Pons (tissue), 1 donor: ENCODE data around the gene NCSTN.
"Not testable (repeated sequence)": the region's sequence is repeated elsewhere in the genome, so short reads cannot be mapped to it uniquely, and the experiment has no call there.

Source experiments
- DNase-seq: peaks from one replicate; pipeline ENCODE4 v3.0.0-alpha.2; 2016; ENCODE audit warnings: low spot score

The NCSTN gene

DNA sequence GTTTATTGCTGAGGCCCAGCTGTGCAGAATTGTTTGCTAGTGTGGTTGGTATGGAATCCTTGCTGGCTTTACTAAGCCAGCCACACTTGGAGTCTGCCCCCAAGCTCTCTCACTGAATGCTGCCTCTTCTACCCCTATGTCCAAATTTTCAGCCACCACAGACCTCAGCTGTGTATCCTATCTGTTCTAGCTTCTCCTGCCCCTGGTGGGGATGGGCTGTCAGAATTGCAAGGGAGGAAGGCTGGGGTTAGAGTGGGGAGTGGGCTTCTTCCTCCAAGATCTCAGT is 28.1 kb downstream of the NCSTN start:
- DNase-seq, result no peak

DNA sequence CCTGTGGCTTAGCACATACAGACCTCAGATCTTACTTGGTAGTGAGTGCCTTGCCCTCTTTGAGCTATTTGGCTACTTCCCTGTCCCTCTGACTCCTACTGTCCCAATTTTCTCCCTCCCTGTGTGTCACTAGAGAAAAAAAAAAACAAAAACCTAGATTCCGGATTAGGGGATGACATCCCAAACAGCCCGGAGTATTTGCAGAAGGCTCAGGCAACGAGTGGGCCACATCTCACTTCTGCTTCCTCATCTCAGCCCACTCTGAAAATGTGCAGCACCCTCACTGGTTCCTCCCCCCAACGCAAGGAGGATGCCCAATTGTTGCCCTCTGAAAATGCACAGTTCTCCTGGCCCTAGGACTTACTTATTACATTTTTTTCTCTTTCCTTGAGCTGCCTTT is 28.6 kb downstream of the NCSTN start:
- peak; percentile 18 for DNase-seq

DNA sequence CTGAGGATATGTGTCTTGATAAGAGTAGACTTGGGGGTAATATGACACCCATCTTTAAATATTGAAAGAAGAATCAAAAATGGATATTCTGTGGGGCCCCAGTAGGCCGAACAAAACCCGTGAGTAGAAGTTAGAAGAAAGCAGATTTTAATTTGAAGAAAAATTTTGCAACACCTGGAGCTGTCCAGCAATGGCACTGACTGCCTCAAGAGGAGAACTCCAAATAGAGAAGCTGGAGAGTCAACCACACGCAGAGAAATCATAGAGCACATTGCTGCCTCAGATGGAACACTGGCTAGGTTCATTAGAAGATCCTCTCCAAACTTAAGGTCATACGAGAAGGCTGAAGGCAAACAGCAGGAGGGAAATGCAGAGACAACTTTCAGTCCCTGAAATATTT is 30.5 kb downstream of the NCSTN start:
- DNase-seq, result no peak

DNA sequence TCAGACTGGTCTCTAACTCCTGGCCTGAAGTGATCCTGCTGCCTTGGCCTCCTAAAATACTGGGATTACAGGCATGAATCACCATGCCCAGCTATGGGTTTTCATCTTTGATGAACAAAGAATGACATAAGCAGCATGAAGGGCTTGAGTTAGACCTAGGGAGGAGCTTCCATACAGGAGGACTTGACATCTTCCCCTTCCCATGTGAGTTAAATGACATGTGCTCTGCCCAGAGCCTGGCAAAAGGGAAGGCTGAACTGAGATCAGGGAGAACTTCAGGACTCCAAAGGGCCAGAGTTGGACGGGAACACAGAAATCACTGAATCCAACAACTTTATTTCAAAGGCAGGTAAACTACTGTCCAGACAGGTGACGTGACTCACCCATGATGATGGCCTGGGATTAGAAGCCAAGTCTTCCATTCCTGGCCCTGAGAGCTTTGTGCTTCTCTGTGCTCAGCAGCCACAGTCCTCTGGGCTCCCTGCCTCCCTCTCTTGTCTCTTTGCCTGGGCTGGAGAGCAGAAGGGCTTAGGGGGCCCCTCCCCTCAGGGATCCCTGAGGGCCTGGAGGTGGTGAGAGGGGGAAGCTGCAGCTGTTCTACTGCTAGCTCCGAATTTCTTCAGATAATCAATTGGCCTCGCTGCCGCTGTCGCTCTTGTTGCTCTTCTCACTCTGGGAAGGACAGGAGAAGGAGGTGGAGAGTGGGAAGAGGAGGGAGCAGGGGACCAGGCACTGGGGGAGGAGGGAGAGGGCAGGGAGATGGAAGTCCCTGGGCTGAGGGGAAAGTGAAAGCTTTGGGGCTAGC is 31.3 kb downstream of the NCSTN start:
- peak; percentile 26 for DNase-seq

DNA sequence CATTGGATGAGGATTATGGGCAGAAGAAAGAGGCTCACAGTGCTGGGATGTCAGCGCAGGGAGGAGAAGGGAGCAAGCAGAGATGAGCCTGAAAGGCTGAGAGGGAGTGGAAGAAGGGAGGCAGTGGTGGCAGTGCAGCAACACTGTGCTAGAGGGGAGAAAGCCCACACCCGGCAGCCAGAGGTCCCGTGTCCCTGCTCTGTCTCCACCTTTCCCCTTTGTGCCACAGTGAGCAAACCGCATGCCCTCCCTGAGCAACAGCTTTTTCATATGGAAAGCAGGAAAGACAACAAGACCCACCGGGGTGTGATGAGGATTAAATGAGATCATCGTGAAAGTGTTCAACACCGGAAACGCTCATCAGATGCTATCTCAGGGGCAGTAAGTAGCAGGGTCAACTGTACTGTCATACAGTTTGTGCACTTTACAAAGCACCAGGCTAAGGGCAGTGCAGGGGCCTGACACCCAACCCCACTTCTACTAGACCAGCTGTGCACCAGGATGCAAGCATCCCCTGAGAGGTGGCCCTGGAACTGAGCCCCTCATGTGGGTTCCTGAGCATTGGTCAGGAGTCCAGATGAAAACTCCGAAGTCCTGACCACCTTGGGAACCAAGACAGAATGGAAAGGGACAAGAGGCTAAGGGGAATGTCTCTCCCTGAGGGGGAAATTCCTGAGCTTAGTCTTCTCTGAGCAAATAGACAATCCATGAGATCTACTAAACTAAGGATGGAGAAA is 32.8 kb downstream of the NCSTN start:
- DNase-seq, result no peak

DNA sequence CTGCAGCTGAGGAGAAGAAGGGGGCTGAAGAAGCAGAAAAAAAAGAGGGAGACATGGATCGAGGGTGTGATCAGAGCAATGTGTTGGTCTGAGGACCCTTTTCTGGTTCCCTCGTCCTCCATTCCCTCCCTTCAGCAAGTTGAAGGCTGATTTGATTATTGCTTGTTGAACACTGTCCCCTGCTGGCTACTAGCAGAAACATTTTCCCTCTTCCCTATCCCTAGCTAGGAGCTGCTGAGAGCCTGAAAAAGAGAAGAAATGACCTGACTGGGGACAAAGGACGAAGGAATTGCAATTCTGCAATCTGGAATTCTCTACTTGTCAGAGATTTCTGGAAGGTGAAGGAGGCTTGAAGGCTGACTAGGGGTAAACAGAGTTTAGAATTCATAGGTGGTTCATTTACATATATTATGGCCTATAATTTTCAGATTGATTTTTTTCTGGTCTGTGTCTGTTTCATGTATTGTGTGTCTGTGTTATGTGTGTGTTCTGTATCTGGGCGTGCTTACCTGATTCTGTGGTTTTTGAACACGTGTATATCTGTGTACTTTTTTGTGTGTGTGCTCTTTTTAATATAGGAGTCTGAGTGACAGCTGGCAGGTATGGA is 33.4 kb downstream of the NCSTN start:
- peak; percentile 94 for DNase-seq

DNA sequence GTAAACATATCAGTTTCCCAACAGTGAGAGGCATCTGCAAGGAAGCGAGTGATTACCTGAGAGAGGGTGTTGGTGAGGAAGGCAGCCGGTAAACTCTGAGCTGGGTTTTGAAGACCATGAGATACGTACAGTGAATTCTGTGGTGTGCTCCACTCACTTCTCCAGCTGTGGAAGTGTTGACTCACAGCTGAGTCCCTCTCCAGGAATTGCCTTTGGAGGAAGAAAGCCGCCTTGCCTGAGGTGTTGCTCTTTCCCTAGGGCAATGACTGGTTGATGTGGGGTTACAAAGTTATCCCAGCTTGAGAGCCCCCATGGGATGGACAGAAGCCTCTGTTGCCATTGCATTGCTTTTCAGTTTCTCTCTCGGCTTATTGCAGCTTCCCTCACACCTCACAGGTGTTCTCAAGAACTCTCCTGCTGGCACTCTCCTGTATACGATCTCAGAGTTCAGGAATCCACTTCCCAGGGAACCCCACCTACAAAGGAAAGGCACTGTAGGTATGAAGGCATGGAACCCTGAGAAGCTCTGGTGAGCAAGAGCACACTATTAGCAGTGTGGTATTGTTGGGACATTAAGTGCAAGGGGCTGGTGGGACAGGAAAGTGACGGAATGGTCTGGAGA is 34.5 kb downstream of the NCSTN start:
- no peak for DNase-seq

DNA sequence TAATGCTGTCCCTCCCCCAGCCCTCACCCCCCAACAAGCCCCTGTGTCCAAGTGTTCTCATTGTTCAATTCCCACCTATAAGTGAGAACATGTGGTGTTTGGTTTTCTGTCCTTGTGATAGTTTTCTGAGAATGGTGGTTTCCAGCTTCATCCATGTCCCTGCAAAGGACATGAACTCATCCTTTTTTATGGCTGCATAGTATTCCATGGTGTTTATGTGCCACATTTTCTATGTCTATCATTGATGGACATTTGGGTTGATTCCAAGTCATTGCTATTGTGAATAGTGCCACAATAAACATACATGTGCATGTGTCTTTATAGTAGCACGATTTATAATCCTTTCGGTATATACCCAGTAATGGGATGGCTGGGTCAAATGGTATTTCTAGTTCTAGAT is 41.6 kb downstream of the NCSTN start:
- DNase-seq, result not testable (repeated sequence)

DNA sequence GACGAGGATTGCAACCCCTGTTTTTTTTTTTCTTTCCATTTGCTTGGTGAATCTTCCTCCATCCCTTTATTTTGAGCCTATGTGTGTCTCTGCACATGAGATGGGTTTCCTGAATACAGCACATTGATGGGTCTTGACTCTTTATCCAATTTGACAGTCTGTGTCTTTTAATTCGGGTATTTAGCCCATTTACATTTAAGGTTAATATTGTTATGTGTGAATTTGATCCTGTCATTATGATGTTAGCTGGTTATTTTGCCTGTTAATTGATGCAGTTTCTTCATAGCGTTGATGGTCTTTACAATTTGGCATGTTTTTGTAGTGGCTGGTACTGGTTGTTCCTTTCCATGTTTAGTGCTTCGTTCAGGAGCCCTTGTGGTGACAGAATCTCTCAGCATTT is 45.2 kb downstream of the NCSTN start:
- not testable (repeated sequence) for DNase-seq

DNA sequence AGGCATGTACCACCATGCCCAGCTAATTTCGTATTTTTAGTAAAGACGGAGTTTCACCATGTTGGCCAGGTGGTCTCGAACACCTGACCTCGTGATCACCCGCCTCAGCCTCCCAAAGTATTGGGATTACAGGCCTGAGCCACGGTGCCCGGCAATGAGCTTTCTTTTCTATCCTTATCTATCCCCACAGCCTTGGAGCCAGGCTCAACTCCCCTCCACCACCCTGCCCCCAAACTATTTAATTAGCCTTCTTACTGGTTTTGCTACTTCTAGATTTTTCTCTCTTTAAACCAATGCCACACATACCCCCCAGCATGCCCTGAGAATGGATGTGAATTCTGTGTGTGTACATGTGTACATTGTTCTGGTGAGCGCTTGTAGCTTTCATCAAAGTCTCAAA is 51.5 kb downstream of the NCSTN start:
- DNase-seq, result no peak

DNA sequence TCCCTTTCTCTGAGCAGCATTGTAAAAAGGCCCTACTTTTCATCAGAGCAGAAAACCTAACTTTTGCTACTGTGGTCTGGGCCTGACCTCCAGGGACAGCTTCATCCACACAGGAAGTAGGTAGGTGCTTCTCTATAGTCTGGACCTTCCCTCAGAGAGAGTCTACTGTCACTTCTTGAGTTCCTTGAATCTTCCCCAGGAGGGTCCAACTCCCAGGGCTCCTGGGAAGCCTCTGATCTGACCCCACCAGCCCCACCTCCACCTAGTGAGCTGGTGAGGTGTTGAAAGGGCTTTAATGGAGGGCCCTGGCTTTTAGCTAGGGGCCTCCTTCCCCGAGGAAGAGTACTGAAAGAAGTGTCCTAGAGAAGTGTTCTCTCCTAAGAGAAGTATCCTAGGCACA is 54.5 kb downstream of the NCSTN start:
- DNase-seq, result no peak

DNA sequence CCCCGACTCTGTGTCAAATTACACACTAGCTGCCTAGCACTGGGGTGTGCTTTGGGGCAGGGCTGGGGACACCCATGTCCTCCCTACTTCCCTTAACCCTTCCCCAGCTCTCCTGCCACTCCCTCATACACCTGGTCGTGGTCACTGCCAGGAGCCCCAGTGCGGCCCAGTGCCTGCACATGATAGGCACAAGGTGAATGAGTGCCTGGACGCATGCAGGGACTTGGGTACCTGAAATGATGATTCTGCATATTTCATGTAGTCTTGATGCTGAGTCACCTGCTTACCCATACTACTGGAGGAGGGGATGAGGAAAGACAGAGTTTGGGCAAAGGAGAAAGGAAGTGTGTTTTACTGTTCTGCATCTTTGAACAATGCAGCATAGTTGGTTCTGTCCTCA is 55.6 kb downstream of the NCSTN start:
- no peak for DNase-seq

DNA sequence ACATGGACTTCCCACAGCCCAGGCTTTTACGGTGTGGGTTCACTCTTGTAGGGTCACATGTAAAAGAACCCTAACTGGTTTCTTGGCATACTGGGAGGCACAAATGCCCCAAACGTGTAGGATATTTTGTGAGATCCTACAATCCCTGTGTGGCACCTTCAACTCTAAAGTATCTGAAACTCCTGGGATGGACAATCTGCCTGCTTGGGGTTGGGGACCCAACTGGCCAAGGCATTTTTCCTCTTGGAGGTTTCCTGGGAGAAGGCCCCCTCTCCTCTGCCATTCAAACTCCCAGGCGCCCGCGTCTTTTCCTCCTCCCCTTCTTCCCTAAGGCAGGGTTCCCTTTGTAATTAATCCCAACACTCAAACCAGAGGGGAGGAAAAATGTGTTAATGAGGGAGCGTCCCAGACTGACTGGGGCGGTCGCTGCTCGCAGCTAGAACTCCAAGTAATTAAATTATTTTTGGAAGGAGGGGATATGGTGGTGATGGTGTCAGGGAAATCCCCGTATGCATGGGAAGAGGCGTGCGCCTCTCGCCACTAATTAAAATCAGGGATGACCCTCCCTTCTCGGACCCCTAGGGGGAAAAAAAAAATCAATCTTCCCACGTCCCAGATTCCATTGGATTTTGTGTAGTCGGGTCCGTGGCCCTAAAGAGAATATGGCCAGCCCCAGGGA is 56.5 kb downstream of the NCSTN start:
- DNase-seq, result no peak

DNA sequence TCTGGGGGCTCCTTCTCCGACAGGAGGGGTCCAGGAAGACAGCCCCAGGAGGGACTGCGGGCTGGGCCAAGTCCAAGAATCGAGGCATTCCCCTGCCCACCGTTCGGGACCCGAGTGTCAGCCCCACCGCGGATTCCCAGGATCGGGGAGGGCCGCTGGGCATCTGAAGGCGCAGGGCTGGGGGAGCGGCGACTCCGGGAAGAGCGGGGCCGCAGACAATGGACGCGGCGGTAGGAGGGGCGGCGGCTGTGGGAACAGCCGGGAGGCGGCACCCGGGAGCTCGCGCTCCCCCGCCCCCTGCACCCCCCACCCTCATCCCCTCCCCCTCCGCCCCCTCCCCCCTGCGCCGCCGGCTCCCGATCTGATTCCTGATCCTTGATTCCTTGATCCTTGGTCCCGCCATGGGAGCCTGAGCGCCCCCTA is 57.1 kb downstream of the NCSTN start, which contains the start of gene VANGL2:
Gene VANGL2, plus strand, starts transcription at position 342 of the 423 bp plus-strand sequence. CDS start 15,274 bp downstream, outside the sequence.
- DNase-seq, result peak; percentile 45

DNA sequence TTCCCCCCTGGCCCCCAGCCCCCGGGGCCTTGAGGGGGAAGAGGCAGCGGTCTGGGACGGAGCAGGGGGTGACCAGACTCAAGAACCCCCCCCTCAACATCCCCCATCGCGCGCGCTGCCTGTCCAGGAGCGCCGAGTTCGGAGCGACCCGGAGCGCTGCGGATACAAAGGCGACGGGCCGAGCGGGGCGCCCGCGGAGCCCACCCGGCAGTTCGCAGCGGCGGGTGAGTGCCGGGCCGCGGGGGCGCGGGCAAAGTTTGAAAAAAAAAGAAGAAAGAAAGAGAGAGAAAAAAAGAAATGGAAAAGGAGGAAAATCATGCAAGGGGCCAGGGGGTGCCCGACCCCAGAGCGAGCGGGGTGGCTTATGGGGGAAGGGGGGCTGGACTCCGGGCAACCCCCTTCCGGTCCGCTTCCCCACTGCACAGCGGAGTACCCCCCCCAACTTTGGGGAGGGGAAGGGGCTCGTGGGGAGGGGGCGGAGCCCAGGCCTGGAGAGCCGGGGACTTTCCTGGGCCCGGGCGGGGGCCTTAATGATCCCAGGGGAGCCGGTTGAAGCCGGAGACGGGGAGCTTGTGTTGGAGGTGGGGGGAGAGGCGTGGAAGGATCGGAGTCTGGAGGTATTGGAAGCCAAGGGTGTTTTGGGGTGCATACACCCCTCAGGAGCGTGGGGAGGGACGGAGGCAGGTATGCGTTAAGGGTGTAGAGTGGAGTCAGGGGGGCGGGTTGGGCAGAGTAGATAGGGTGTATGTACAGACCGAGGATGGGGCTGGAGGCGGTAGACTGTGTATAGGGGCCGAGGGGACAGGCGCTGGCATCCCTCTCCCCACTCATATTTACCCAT is 57.7 kb downstream of the NCSTN start:
- DNase-seq, result no peak

DNA sequence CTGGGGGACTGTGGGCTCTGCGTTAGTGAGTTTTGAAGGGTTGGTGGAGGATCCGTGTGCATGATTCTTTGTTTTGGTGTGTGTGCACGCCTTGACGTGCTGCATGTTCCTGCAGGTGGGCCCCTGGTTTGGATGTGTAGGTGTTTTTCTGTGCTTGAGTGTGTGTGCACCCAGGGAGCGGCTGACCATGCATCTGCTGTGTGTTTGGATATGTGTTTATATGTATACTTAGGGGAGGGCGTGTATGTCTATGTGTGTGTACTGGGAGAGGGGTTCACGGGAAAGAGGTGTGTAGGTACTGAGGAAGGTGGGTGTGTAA is 58.3 kb downstream of the NCSTN start:
- no peak for DNase-seq

DNA sequence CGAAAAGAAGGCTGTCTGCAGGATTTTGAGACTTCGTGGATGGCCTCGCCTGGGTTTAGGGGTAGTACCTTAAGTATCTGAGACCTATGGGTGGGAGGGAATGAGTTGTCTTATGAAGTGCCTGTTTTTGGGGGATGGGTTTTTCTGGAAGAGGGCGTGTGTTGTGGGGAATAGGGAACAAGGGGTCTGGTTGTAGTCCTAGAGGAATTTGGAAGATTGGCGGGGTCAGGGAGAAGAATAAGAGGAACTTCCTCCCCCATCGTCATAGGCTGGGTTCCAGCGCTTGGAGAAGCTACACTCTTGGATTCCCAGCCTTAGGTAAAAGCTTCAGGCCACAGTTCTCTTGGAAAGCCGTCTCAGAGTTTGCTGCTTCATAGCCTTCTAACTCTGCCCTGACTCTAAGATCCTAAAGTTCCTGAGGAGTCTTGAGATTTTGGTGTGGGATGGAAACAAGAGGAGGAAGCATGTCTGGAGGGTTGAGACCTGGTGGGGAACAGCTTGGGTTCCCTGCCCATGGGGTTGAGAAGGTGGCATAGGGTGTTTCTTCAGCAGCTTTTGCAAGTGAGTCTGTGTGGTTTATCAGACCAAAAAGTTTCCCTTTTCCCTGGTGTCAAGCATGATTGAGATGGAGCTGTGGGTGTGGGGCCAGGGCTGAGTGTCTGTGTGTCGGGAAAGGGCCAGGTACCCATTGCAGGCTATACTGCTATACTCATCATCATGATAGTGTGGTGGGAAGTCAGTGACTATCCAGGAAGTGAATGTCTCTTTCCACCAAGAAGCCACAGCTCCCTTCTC is 59.0 kb downstream of the NCSTN start:
- no peak for DNase-seq

DNA sequence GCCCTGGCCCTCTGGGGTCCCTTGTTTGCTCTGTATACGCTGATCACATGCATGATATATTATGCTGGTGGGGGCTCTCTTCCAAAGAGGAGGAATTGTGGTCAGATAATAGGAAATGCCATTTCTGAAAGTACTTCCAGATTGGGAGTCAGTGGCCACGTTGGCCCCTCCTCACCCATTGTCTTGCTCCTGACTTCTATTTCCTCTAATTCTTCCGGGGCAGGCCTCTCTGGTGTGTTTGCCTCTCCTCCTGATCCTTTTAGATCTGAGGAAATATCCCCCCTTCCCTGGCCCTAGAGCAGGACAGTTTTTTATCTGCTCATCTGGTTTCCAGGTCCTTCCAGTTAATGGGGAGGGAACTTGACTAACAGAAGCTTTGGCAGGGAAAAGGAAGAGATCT is 60.1 kb downstream of the NCSTN start:
- no peak for DNase-seq

DNA sequence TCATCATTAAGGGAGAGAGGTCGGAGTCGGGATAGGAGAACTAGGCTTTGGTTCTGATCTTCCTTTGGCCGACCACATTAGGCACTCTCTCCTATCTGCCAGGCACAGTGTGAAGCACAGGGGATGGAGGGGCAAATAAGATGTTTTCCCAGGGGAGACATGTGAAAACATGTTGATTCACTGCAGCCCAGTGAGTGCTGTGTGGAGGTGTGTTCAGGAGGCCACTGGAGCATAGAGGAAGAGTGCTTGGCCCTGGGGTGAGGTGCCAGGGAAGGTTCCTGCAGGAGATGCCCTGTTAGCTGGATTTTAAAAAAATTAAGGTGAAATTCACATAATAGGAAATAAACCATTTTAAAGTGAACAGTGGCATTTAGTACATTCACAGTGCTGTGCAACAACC is 60.9 kb downstream of the NCSTN start:
- no peak for DNase-seq

DNA sequence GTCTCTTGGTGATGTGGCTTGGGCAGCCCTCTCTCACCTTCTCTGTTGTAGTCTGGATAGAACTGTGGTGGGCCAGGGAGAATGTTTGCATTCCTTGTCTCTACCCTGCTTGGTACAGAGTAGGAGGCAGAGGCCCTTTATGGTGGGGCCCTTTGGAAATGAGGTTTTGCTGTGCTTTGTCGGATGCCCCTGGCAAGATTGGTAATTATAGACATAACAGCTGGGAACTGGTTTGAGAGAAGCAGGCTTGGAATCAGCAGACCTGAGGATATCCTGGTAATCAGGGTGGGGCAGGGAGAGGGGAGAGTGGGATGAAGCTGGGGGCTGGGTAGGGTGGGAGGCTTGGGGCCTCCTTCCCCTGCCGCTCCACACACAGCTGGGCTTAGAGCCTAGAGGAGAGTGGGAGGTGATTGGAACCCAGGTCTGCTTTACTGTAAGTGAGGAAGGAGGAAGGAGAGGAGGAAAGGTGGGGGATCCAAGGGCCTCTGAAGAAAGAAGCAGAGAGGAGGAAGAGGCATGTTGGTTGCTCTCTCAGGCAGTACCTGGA is 62.2 kb downstream of the NCSTN start:
- DNase-seq, result no peak
